H9 (cell line): ENCODE results near the gene SLC22A17. TPM values are rescaled to one million over a fixed set of nuclear protein-coding genes. Genes with fewer than 3 reads are reported as not detected.

Experiments
- DNase-seq: peaks from one replicate; pipeline ENCODE4 v3.0.0-alpha.2; 2017
- H2AFZ ChIP-seq: one replicate; pipeline ENCODE4 v1.6.1; 2013; ENCODE audit warnings: mild to moderate bottlenecking, low read length, control low read depth, moderate library complexity
- H2AK5ac ChIP-seq: 2 replicates; pipeline ENCODE4 v1.6.1; 2013; ENCODE audit warnings: low read length, control low read depth, mixed read lengths; ENCODE audit not compliant: insufficient read length
- H2BK120ac ChIP-seq: one replicate; pipeline ENCODE4 v1.6.1; 2013; ENCODE audit warnings: low read depth, mild to moderate bottlenecking, low read length, control low read depth, inconsistent platforms; ENCODE audit not compliant: poor library complexity, severe bottlenecking
- H2BK12ac ChIP-seq: 2 replicates; pipeline ENCODE4 v1.6.1; 2013; ENCODE audit warnings: low read length, control low read depth, mixed read lengths, low read depth; ENCODE audit not compliant: insufficient read length
- H2BK15ac ChIP-seq: 2 replicates; pipeline ENCODE4 v1.6.1; 2013; ENCODE audit warnings: low read depth, low read length, control low read depth
- H2BK20ac ChIP-seq: one replicate; pipeline ENCODE4 v1.6.1; 2013; ENCODE audit warnings: low read depth, mild to moderate bottlenecking, low read length, control low read depth, inconsistent platforms; ENCODE audit not compliant: poor library complexity, severe bottlenecking
- H2BK5ac ChIP-seq: 2 replicates; pipeline ENCODE4 v1.6.1; 2013; ENCODE audit warnings: low read length, control low read depth, mixed read lengths; ENCODE audit not compliant: insufficient read length
- H3K14ac ChIP-seq: 2 replicates; pipeline ENCODE4 v1.6.1; 2013; ENCODE audit warnings: low read length, control low read depth; ENCODE audit not compliant: insufficient read depth
- H3K18ac ChIP-seq: 2 replicates; pipeline ENCODE4 v1.6.1; 2013; ENCODE audit warnings: low read depth, mild to moderate bottlenecking, mixed read lengths, low read length, control low read depth; ENCODE audit not compliant: insufficient read length
- H3K23ac ChIP-seq: 2 replicates; pipeline ENCODE4 v1.6.1; 2013; ENCODE audit warnings: low read length, control low read depth, mixed read lengths, low read depth; ENCODE audit not compliant: insufficient read length
- H3K23me2 ChIP-seq: 2 replicates; pipeline ENCODE4 v1.6.1; 2013; ENCODE audit warnings: low read depth, mild to moderate bottlenecking, mixed read lengths, low read length, control low read depth; ENCODE audit not compliant: insufficient read length, poor library complexity, severe bottlenecking
- H3K27ac ChIP-seq: 2 replicates; pipeline ENCODE4 v1.5.1; 2013; ENCODE audit warnings: low read length, control low read depth, mixed read lengths, low read depth; ENCODE audit not compliant: insufficient read length
- H3K27me3 ChIP-seq: 2 replicates; pipeline ENCODE4 v1.6.1; 2013; ENCODE audit warnings: low read length, control low read depth, inconsistent platforms; ENCODE audit not compliant: insufficient read depth
- H3K4ac ChIP-seq: 2 replicates; pipeline ENCODE4 v1.6.1; 2013; ENCODE audit warnings: low read depth, mild to moderate bottlenecking, control low read depth, inconsistent platforms, low read length, moderate library complexity
- H3K4me1 ChIP-seq: 2 replicates; pipeline ENCODE4 v1.6.1; 2013; ENCODE audit warnings: low read length, control low read depth, inconsistent platforms; ENCODE audit not compliant: insufficient read depth
- H3K4me2 ChIP-seq: 2 replicates; pipeline ENCODE4 v1.6.1; 2013; ENCODE audit warnings: low read length, control low read depth, mixed read lengths; ENCODE audit not compliant: insufficient read length, insufficient read depth
- H3K56ac ChIP-seq: 2 replicates; pipeline ENCODE4 v1.6.1; 2013; ENCODE audit warnings: low read depth, mild to moderate bottlenecking, mixed read lengths, low read length, control low read depth; ENCODE audit not compliant: insufficient read length
- H3K79me1 ChIP-seq: 2 replicates; pipeline ENCODE4 v1.6.1; 2013; ENCODE audit warnings: low read depth, mild to moderate bottlenecking, moderate library complexity, low read length, control low read depth, inconsistent platforms; ENCODE audit not compliant: insufficient read depth, poor library complexity, severe bottlenecking
- H3K79me2 ChIP-seq: 2 replicates; pipeline ENCODE4 v1.6.1; 2013; ENCODE audit warnings: low read length, control low read depth, inconsistent platforms; ENCODE audit not compliant: insufficient read depth
- H3K9ac ChIP-seq: 2 replicates; pipeline ENCODE4 v1.6.1; 2013; ENCODE audit warnings: low read length, control low read depth, mixed read lengths; ENCODE audit not compliant: insufficient read length; ENCODE audit errors: extremely low read depth
- H3K9me3 ChIP-seq: one replicate; pipeline ENCODE4 v1.6.1; 2013; ENCODE audit warnings: low read depth, low read length, inconsistent platforms; ENCODE audit not compliant: control insufficient read depth
- H3T11ph ChIP-seq: one replicate; pipeline ENCODE4 v1.6.1; 2013; ENCODE audit warnings: mild to moderate bottlenecking, low read length, control low read depth, inconsistent platforms
- H4K20me1 ChIP-seq: one replicate; pipeline ENCODE4 v1.6.1; 2013; ENCODE audit not compliant: control insufficient read depth, insufficient read length, insufficient read depth
- H4K5ac ChIP-seq: 2 replicates; pipeline ENCODE4 v1.6.1; 2013; ENCODE audit warnings: low read depth, mild to moderate bottlenecking, mixed read lengths, low read length, control low read depth; ENCODE audit not compliant: insufficient read length
- H4K8ac ChIP-seq: replicated peaks from 2 replicates; pipeline ENCODE4 v1.6.1; 2013; ENCODE audit warnings: low read length, control low read depth, mixed read lengths, low read depth; ENCODE audit not compliant: insufficient read length
- H4K91ac ChIP-seq: 2 replicates; pipeline ENCODE4 v1.6.1; 2013; ENCODE audit warnings: low read depth, mild to moderate bottlenecking, moderate library complexity, mixed read lengths, low read length, control low read depth; ENCODE audit not compliant: insufficient read length
- H3K27ac Mint-ChIP-seq, 3 experiments: 2 replicates in 2 of 3; 3 replicates in 1 of 3; pipeline ENCODE4 v1.8.0; 2020 to 2021; ENCODE audit warnings: mixed read lengths in 3 of 3, mild to moderate bottlenecking in 1 of 3, moderate library complexity in 1 of 3
- H3K27me3 Mint-ChIP-seq: 2 replicates; pipeline ENCODE4 v1.8.0; 2021; ENCODE audit warnings: low read depth, mild to moderate bottlenecking, moderate library complexity, mixed read lengths
- H3K36me3 Mint-ChIP-seq, 3 experiments: 2 replicates in 2 of 3; 3 replicates in 1 of 3; pipeline ENCODE4 v1.8.0; 2020 to 2021; ENCODE audit warnings: low read depth in 3 of 3, mixed read lengths in 3 of 3; ENCODE audit not compliant: insufficient read depth in 1 of 3
- H3K4me1 Mint-ChIP-seq, 2 experiments: 2 replicates each; pipeline ENCODE4 v1.8.0; 2020; ENCODE audit warnings: mixed read lengths in 2 of 2
- H3K4me3 Mint-ChIP-seq, 2 experiments: 2 replicates in 1 of 2; 3 replicates in 1 of 2; pipeline ENCODE4 v1.8.0; 2020 to 2021; ENCODE audit warnings: mild to moderate bottlenecking in 2 of 2, mixed read lengths in 2 of 2, moderate library complexity in 1 of 2
- H3K9me3 Mint-ChIP-seq, 2 experiments: 2 replicates in 1 of 2; 3 replicates in 1 of 2; pipeline ENCODE4 v1.8.0; 2020; ENCODE audit warnings: mild to moderate bottlenecking in 2 of 2, mixed read lengths in 2 of 2, moderate library complexity in 1 of 2
- CTCF ChIP-seq: fragments of 200-600 bp; sonication (generic); conservative IDR thresholded peaks from 3 replicates; pipeline ENCODE4 v1.8.0; 2021; ENCODE audit warnings: antibody characterized with exemption, mild to moderate bottlenecking
- WGBS: extraction: QIAGEN DNeasy Blood & Tissue Kit; methylation state at CpG from one replicate; pipeline ENCODE4 v1.1.7; 2013; ENCODE audit warnings: missing lambda C conversion rate, low lambda C conversion rate, mixed read lengths; ENCODE audit not compliant: insufficient read length; ENCODE audit errors: extremely low coverage; 5-methylcytosine and 5-hydroxymethylcytosine counted together
- total RNA-seq: library from RNA; stranded (reverse); gene quantifications from 2 replicates; pipeline ENCODE4 v1.2.1, GENCODE V29; 2021

The SLC22A17 gene
- total RNA-seq, 1 experiment from 2014 or later: 33.0 TPM

DNA sequence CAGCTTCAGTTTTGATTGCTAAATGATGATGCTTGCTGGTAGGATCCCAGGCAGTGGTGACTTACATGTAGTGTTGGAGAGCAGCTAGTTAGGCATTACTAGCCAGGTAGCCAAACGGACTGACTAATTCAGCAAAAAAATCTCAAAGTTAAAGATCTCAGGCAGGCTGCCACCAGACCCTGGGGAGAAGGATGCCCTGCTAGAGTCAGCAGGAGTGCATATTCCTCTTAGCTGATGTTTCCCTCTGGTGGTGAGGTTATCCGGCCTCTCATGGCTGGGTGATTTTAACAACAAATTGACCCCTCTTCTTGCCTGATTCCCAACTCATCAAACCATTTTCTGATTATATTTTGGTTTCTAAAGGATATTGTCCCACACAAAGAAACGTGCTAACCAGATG lies 9.5 kb upstream of the SLC22A17 start:
- Mint-ChIP-seq H3K4me1 (peaks cover 30 to 36% of the 10 kb centered on the region in 2 experiments), H3K27ac (no peak overlapping the region), H3K27me3 (peaks cover 8% of the 10 kb centered on the region), H3K4me3 (no peak overlapping the region), H3K36me3 (peaks cover 21 to 49% (median 35%) of the 10 kb centered on the region in 3 experiments), H3K9me3 (peaks cover 0 to 2% of the 10 kb centered on the region in 2 experiments; a peak in 1 of 5 replicates)
- Histone ChIP-seq H3T11ph (no peak overlapping the region), H3K4me1 (peaks cover 4% of the 10 kb centered on the region; the same call in 1 of the 2 replicates), H3K79me2 (no peaks in the 10 kb centered on the region), H3K9me3 (no peaks in the 10 kb centered on the region), H3K23ac (no peak overlapping the region), H3K18ac (no peak overlapping the region), H3K27me3 (no peaks in the 10 kb centered on the region; the same call in 1 of the 2 replicates), H3K4ac (no peak overlapping the region), H2BK12ac (no peak overlapping the region), H3K27ac (no peak overlapping the region), H2BK5ac (no peak overlapping the region), H2BK120ac (no peak overlapping the region), H4K5ac (no peak overlapping the region), H4K8ac (no peak overlapping the region), H2AFZ (no peak overlapping the region), H2BK20ac (no peak overlapping the region), H3K14ac (no peak overlapping the region), H3K79me1 (no peaks in the 10 kb centered on the region), H3K9ac (no peak overlapping the region), H3K56ac (no peak overlapping the region), H4K20me1 (no peaks in the 10 kb centered on the region), H3K23me2 (peaks cover 23% of the 10 kb centered on the region), H4K91ac (no peak overlapping the region), H2BK15ac (no peak overlapping the region), H3K4me2 (no peak overlapping the region), H2AK5ac (no peak overlapping the region)
- no peak for DNase-seq
- peak; percentile 45; the same call in 2 of the 3 replicates for TF ChIP-seq CTCF
- WGBS: no CpG with 5 or more reads among the region's 3 CpGs
